Activated CD4-positive, alpha-beta T cell treated with anti-CD3 and anti-CD28 coated beads, Interleukin-2, Interleukin-4, amounts not matched to agents 100 ng/mL and 50 ng/mL, durations not matched to agents 16 hours and 8 hours (primary cell): ENCODE results near the gene TASL.
"Not testable (repeated sequence)": the region's sequence is repeated elsewhere in the genome, so short reads cannot be mapped to it uniquely, and the experiment has no call there.

Experiments used
- DNase-seq: peaks from one replicate; pipeline ENCODE4 v3.0.0-alpha.2; 2020; ENCODE audit warnings: low spot score

Gene TASL

GRCh38 chrX:30576881-30577280, 685 bp downstream of the TASL start:
- DNase-seq, result no peak

- no peak for DNase-seq
Observed at GRCh38 chrX:30573125-30573524, 4.4 kb downstream of the TASL start.

- DNase-seq, result no peak
Observed at GRCh38 chrX:30572678-30573077, 4.9 kb downstream of the TASL start.

- DNase-seq, result no peak
Observed at GRCh38 chrX:30572004-30572403, 5.6 kb downstream of the TASL start.

- DNase-seq, result peak; percentile 25
Observed at GRCh38 chrX:30570505-30570904, 7.1 kb downstream of the TASL start.

GRCh38 chrX:30568136-30568535, 9.4 kb downstream of the TASL start:
- DNase-seq, result no peak

- not testable (repeated sequence) for DNase-seq
Observed at GRCh38 chrX:30563070-30563469, 14.5 kb downstream of the TASL start.

GRCh38 chrX:30561191-30561590, 16.4 kb downstream of the TASL start:
- DNase-seq, result no peak

GRCh38 chrX:30538271-30538670, 39.3 kb downstream of the TASL start:
- DNase-seq, result no peak

GRCh38 chrX:30533835-30534234, 43.7 kb downstream of the TASL start:
- no peak for DNase-seq

- DNase-seq, result no peak
Observed at GRCh38 chrX:30533266-30533665, 44.3 kb downstream of the TASL start.

- DNase-seq, result peak; percentile 6
Observed at GRCh38 chrX:30530606-30531005, 47.0 kb downstream of the TASL start.

- DNase-seq, result no peak
Observed at GRCh38 chrX:30525732-30526131, 51.8 kb downstream of the TASL start.

GRCh38 chrX:30521440-30522182, 56.0 kb downstream of the TASL start:
- no peak for DNase-seq

GRCh38 chrX:30513284-30513683, 64.3 kb downstream of the TASL start:
- no peak for DNase-seq
